GM21576 (cell line): Measurements from ENCODE around the gene HIVEP3.

ENCODE experiments used
- ATAC-seq: cut with Tn5 transposase; IDR thresholded peaks from one replicate; pipeline ENCODE4 v1.9.1; 2021; ENCODE audit warnings: mild to moderate bottlenecking, moderate library complexity; ENCODE audit not compliant: unreplicated experiment

HIVEP3 gene

GRCh38 chr1:41894808-41895483 lies 23.8 kb downstream of the HIVEP3 start:
- ATAC-seq: no peak

- no peak for ATAC-seq
Measured at GRCh38 chr1:41894101-41894807, 24.5 kb downstream of the HIVEP3 start.

DNA sequence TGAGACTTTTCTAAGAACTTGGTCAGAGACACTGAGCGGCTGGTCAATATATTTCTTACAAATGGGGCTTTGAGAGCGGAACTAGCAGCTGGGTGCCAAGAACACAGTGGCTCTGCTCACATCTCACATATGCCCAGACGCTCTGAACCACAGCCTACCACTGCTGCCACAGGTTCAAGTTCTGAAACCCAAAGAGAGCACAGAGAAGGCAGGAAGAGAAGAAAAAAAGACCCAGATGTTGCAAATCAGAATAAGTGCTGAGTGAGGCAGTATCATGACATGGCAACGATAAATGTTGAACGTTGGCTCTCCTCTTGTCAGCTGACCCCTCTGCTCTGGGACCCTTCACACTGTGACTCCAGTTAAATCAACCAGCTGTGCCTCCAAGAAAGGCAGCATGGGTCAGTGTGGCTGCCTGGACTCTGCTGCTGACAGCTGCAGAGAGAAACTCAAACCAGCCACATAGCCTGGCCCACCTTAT lies 26.4 kb downstream of the HIVEP3 start:
- ATAC-seq: no peak

- ATAC-seq: peak; percentile 88
Measured at GRCh38 chr1:41891199-41891896, 27.4 kb downstream of the HIVEP3 start.

GRCh38 chr1:41890825-41891198 lies 27.9 kb downstream of the HIVEP3 start:
- no peak for ATAC-seq

DNA sequence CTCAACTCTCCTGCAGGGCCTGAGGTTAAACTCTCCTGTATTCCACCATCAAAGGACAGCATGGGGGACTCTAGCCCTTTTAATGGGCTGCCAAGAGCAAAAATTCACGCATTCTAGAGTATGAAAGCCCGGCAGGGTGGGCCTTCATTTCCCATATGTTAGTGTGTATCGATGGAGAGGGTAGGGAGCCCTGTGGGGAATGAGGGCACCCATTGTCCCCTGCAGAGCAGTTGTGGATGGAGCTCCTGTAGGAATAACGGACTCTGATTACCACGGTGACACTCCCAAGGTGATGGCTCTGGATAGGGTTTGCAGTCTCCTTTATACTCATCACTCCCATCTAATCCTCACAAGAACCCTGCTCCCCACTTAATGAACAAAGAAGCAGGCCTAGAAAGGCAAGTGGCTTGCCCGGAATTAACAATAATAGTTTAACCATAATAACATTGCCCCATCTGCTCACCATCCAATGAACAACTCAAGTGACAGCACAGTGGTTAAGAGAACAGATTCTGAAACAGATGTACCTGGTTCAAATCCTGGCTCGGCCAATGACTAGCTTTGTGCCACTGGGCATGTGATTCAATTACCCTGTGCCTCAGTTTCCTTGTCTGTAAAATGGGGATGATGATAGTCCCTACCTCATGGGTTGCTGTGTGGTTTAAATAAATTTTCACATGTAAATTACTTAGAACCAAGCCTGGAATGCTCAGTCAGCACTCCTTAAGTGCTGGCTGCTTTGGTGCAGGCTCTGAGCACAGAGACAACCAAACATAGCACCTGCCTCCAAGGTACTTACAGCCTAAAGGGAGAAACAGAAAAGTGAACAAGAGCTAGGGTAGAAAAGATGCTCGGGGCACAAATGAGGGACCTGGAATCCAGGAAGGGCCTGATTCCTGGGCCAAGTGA lies 29.0 kb downstream of the HIVEP3 start:
- ATAC-seq: no peak

GRCh38 chr1:41888756-41889155 lies 30.0 kb downstream of the HIVEP3 start:
- no peak for ATAC-seq

DNA sequence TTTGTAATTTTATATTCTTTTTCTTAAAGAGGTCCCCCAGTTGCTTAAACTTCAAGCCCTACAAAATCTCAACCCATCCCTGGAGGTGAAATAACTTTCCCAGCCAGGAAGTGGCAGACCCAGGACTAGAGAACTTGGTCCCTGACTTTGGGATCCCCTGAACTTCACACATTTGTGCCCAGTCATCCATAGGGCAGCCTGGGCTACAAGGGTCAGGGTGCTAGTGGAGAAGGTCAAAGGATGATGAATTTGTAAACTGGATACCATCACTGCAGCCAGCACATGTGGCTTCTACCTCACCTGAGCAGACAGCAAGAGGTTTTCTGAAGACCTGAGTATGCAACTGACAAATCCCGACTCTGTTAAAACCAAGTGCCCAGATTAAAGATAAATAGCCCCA lies 31.4 kb downstream of the HIVEP3 start:
- ATAC-seq: no peak

DNA sequence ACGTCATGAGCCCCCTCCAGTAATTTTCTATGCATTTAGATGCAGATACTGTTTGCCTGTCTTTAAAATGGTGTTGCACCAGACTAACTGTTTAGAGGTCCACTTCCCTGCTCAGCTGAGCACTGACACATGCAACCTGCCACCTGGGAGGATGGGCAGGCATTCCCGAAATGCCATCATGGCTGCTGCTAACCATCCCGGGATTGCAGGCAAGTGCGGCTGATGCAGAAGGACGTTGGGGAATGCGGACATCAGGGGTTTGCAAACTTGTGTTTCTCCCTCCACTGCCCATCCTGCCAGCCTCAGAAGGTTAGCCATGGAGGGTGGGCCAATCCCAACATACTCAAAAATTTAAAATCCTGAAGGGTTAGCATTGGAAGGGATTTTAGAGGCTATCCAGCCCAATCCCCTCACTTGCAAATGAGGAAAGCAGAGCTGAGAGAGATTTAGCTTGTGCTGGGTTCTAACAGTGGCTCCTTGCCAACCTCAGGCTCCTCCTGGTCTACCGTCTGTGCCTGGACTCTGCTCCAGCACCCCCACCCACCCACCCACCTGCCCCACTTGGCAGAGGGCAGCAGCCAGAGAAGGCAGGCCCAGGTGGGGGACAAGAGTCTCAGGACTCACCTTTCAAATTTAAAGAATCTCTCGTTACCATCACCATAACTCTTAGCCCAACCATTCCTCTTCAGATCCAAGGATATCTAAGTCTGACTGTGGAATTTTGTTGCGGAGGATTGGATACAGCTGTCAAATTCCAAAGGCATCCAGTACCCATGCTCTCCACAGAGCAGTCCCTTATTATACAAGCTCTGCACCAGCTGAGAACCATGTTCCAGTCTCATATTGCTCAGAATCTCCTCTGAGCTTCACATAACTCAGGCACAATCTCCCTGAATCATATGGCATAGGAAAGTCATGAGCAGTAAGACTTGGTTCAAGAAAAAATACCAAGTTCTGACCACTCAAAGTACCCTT lies 34.2 kb downstream of the HIVEP3 start:
- no peak for ATAC-seq

DNA sequence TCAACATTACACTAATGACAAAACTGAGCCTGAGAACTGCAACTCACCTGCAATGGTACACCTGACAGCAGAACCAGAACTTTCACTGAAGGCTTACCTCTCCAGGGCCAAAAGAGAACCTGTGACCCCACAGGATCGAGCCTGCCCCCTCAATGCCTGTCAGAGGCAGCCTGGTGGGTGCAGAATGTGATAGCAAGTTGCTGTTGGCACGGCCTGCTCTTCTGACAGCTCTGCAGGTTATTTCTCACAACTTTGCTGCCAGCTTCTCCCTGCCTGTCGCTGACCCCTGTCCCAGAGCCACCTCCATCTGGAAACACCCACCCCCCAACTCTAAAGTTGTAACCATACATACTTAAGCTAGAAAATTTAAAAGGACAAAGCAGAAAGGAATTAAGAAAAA lies 35.2 kb downstream of the HIVEP3 start:
- no peak for ATAC-seq

GRCh38 chr1:41882486-41882885 lies 36.2 kb downstream of the HIVEP3 start:
- ATAC-seq: no peak

DNA sequence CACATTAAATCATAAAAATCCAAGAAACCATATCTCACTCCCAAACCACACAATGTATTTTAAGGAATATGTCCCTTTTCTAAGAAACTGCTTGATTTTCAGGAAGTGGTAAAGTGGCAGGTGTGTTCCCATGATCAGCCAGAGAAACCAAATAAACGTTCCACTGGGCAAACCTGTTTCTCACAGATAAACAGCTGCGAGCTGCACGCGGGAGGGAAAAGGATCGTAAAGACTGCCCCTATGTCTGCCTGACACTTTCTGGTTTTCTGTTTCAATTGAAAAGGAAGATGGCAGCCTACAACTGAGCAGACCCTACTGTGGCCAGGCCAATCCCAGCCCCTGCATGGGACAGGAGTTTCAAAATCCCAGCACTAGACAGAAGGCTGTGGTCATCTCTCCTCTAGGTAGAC lies 36.6 kb downstream of the HIVEP3 start:
- ATAC-seq: no peak

DNA sequence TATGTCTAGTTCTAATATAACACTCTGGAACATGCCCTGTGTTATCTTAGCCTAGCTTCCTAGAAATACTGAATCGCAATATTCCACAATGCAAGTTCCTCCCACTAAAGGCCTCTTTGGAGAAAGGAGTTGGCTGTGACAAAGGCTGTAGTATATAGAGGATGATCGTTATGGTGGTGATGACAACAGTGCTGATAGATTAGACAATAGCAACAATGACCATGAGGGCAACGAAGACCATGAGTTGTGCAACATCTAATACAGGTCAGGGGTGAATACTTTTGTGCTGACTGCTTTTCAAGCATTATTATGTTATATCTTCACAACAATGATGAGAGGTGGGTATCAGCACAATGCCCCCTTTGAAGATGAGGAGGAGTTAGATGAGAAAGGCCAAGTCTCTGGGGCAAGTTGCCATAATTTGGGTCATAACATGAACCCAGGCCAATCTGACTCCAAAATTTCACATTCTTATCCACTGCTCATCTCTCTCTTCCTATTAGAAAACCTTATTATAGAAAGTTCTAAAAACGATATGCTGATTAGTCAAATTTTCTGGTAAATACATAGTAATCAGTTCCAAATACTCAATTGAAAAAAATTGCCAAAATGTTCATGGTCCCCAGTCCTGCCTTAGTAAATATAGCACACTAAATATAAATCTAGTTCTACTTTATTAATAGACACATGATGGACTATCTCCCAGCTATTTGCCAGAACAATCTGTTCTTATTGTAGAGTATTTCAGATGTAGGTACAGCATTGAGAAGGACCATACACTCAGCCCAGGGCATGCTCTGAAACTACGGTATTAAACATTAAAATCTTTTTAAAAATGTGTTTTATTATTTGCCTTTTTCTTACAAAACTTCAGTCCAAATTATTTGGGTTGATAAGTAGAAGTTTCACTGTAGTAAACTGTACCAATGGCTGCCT lies 37.5 kb downstream of the HIVEP3 start:
- ATAC-seq: no peak

- no peak for ATAC-seq
Measured at GRCh38 chr1:41880261-41880660, 38.5 kb downstream of the HIVEP3 start.

- ATAC-seq: no peak
Measured at GRCh38 chr1:41879617-41880016, 39.1 kb downstream of the HIVEP3 start.

GRCh38 chr1:41878911-41879310 lies 39.8 kb downstream of the HIVEP3 start:
- no peak for ATAC-seq

DNA sequence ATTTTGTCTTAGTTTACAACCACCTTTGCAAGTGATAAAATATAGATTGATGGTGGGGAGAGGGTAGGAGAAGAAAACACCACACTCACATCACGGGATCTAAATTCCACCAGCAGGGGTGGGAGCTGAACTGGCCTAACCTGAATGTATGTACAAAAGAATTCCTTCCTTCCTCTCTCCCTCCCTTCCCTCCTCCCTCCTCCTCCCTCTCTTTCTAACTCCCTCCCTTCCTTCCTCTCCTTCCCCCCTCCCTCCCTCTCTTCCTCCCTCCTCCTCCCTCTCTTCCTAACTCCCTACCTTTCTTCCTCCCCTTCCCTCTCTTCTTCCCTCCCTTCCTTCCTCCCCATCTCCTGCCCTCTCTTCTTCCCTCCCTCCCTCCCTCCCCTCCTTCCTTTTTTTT lies 40.2 kb downstream of the HIVEP3 start:
- no peak for ATAC-seq

DNA sequence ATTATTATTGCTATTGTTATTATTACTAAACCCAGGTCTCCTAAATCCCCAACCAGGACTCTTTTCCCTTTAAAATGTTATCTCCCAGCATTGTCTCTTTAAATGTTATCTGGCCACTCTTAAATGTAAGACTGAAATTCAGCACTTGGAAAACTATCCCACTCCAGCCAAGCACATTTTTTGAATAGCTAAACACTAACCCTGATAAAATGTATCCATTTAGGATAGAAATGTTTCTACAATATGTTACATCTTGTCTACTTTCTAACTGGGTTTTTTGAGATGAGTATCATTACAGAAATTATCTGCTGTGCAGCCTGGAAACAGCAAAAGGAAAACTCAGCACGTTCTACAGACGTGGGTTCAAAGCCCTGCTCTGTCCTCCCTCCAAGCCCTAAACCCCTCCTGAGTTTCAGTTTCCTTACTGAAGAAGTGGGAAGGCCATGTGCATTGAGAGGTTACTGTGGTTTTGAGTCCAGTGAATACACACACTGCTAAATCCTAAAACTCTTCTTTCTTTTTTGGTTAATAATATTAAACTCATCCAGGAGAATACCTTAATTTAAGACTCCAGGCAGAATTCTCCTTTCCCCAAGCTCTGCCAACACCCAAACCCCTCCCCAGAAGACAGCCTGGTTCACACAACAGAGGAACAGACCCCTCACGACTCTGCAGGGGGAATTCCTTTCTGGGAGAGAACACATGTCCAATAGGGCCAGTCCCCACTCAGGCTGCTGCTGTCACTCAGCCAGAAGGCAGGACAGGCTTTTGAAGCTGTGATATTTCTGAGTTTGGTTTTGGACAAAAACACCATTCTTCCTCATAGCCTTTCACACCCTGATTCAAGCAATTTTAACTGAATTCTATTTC lies 41.9 kb downstream of the HIVEP3 start:
- ATAC-seq: no peak
